ENCODE data around the gene CBX2. TPM values are rescaled to one million over a fixed set of nuclear protein-coding genes. Genes with fewer than 3 reads are reported as not detected.

Gene CBX2
- 11.4 and 13.8 TPM in 2 replicates for total RNA-seq (2014; rRNA removed; shearing (Covaris generic))

DNA sequence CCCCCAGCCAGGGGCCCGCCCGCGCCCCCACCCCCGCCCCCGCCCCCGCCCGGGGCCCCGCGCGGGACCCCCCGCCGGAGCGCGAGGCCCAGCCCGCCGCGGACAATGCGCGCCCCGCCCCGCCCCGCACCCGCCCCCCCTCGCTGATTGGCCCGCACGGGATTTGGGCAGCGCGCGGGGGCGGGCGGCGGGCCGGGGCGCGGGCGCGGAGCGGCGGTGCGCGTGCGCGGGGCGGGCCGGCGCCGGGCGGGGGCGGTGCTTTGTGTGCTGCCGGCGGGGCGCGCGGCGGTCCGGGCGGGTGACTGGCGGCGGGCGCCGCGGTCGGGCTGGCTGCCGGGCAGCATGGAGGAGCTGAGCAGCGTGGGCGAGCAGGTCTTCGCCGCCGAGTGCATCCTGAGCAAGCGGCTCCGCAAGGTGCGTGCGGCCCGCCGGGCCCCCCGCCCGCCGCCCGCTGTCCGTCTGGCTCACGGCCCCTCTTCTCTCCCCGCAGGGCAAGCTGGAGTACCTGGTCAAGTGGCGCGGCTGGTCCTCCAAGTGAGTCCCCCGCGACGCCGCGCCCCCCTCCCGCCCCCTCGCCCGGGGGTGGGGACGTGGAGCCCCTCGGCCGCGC is at the start of gene CBX2:
CBX2 (plus strand) TSS at position 255 of the 610 bp plus-strand sequence; CDS start at position 343, 88 bp downstream.

DNA sequence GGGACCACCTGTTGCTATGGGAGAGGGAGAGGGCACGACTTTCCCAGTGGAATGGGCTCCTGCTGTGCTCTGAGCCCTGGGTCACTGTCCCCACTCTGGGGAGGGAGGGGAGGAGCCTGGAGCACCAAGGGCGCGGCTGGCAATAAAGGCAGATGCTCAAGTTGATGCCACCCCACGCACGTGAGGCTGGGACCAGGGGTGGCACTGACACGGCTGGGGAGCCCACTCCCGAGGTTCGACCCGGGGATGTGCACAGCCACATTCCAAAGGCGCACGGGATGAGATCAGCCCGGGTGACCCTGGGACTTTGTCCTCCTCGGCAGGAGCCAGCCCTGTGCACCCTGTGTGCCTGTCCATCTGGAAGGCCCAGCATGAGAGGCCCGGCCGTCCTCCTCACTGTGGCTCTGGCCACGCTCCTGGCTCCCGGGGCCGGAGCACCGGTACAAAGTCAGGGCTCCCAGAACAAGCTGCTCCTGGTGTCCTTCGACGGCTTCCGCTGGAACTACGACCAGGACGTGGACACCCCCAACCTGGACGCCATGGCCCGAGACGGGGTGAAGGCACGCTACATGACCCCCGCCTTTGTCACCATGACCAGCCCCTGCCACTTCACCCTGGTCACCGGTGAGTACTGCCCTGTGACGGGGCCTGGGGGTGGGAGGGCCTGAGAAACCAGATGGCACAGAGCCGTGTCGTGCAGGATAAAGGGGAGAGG is 47.0 kb upstream of the CBX2 start, which contains the start of gene ENPP7:
ENPP7 (plus strand) TSS at position 175 of the 715 bp plus-strand sequence; CDS start at position 372, 197 bp downstream.

GRCh38 chr17:79796763-79797491 is 19.0 kb downstream of the CBX2 start, which contains the start of gene CBX8:
TSS of gene CBX8 (minus strand) at chr17:79797077. CDS start at chr17:79796998, 79 bp downstream.

Other genes starting within 250 kb of the CBX2 start
- not detected in 2 replicates for gene RBFOX3, start 167.1 kb upstream of the CBX2 start, total RNA-seq (2014; rRNA removed; shearing (Covaris generic))
- not detected in 2 replicates for gene ENPP7, start 47.2 kb upstream of the CBX2 start, total RNA-seq (2014; rRNA removed; shearing (Covaris generic))
- gene CBX8, start 18.9 kb downstream of the CBX2 start, total RNA-seq (2014; rRNA removed; shearing (Covaris generic)), result 9.6 and 12.8 TPM in 2 replicates
- 75.9 and 80.2 TPM in 2 replicates for gene CBX4, start 61.3 kb downstream of the CBX2 start, total RNA-seq (2014; rRNA removed; shearing (Covaris generic))

All from A375 (cell line).